Mammary epithelial cell (primary cell): ENCODE measurements around the gene KLK7.

ENCODE experiments used
- EZH2 ChIP-seq: IDR thresholded peaks from 2 replicates; pipeline ENCODE4 v1.6.1; 2012; ENCODE audit warnings: low read length, inconsistent platforms, borderline replicate concordance
- TF ChIP-seq, protein P1 (sequence below), 2 donors: IDR thresholded peaks in 1 of 2; conservative IDR thresholded peaks in 1 of 2; 2 replicates each; pipeline ENCODE4 v1.5.1; 2011 to 2012; ENCODE audit warnings: inconsistent platforms in 2 of 2, low read length in 2 of 2, mild to moderate bottlenecking in 2 of 2, control low read depth in 1 of 2, low read depth in 1 of 2; ENCODE audit not compliant: insufficient read depth in 1 of 2; ENCODE audit errors: extremely low read depth in 1 of 2

DNA sequence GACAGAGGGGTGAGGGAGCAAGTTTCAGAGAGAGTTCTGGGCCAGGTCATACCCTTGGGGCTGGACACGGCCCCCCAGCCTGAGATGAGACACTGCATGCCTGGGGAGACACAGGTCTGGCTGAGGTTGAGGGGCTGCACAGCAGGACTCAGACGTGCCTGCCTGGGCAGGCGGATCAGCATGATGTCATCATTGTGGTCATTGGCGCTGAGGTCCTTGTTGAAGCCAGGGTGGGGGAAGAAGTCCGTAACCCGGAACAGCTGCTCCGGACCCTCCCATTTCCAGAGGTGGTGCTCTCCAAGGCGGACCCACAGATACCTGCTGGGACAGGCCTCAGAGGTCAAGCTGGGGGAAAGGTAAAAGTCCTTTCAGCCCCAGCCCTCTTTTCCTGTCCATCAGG lies 22.7 kb upstream of the KLK7 start:
- TF ChIP-seq, protein P1, sequence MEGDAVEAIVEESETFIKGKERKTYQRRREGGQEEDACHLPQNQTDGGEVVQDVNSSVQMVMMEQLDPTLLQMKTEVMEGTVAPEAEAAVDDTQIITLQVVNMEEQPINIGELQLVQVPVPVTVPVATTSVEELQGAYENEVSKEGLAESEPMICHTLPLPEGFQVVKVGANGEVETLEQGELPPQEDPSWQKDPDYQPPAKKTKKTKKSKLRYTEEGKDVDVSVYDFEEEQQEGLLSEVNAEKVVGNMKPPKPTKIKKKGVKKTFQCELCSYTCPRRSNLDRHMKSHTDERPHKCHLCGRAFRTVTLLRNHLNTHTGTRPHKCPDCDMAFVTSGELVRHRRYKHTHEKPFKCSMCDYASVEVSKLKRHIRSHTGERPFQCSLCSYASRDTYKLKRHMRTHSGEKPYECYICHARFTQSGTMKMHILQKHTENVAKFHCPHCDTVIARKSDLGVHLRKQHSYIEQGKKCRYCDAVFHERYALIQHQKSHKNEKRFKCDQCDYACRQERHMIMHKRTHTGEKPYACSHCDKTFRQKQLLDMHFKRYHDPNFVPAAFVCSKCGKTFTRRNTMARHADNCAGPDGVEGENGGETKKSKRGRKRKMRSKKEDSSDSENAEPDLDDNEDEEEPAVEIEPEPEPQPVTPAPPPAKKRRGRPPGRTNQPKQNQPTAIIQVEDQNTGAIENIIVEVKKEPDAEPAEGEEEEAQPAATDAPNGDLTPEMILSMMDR (conservative IDR thresholded peaks at IDR 0.05 in 1 of 2, IDR thresholded peaks at IDR 0.05 in 1 of 2; ENCODE audit: extremely low read depth in 1 of 2, insufficient read depth in 1 of 2, low read depth in 1 of 2, low read length in 2 of 2), result no peak
- TF ChIP-seq EZH2, result no peak
